Activated CD4-positive, alpha-beta T cell treated with anti-CD3 and anti-CD28 coated beads for 48 hours (primary cell): ENCODE data around the gene GPR158.
"Not testable (repeated sequence)": the region's sequence is repeated elsewhere in the genome, so short reads cannot be mapped to it uniquely, and the experiment has no call there.

Experiments used
- DNase-seq: peaks from one replicate; pipeline ENCODE4 v3.0.0-alpha.2; 2020

Gene GPR158

DNA sequence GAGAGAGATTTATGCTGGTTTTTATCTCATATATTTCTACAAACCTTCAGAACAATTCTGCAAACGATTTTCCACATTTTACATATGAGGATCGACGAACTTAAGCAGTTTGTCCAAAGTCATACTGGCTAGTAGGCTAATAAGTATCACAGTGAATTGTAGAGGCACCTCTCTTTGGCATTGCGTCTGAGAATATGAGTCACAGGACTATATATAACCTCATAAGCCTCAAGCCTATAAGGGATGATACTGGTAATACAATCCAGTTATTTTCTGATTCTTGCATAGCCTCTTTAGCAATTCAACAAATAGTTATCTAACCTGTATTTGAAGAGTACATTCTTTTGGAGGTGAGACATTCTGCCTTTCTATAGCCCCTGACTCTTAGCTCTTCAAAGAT lies 129.8 kb downstream of the GPR158 start:
- no peak for DNase-seq

DNA sequence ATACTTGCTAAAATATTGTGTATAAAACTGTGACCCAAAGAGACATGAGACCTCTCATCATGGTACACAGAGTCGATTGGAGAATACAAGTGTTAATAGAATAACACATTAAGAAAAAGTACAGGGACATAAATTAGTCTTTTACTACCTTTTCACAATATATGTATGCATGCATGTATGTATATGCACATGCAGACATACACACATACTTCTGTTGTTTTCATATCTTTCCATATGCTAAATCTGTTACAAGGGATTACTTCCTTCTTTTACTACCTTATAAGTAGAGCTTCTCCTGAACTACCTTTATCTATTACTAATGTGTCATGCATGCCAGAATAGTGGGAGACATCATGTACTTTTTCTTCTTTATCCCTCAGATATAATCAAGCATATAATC lies 131.6 kb downstream of the GPR158 start:
- no peak for DNase-seq

DNA sequence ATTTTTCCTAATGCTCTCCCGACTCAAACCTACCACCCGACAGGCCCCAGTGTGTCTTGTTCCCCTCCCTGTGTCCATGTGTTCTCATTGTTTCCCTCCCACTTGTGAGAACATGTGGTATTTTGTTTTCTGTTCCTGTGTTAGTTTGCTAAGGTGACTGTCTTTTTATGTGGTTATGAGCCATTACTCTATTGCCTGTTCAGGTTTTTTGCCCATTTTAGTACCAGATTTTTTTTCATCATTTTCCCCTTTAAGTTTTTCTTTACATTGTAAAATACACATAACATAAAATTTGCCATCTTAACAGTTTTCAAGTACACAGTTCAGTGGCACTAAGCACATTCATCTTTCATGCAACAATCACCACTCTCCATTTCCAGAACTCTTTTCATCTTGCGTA lies 133.5 kb downstream of the GPR158 start:
- DNase-seq, result no peak

GRCh38 chr10:25317596-25318211 lies 142.9 kb downstream of the GPR158 start:
- not testable (repeated sequence) for DNase-seq

DNA sequence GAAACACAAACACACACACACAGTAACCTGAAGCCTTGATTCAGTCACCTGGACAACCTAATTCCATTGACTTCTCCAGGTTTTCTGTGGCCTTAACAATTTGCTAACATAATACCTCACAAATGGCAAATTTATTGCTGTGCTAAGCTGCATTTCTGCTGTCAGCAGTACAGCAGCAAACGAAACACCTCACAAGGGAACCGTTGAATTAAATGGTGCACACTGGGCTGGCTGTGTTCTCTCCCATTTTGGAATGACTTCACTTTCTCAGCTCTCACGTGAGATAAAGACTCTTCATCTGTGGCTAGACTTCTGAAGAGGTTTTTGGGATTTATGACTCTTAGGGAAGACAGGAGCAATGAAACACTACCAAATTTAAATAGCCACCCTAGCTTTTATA lies 152.5 kb downstream of the GPR158 start:
- DNase-seq, result no peak

DNA sequence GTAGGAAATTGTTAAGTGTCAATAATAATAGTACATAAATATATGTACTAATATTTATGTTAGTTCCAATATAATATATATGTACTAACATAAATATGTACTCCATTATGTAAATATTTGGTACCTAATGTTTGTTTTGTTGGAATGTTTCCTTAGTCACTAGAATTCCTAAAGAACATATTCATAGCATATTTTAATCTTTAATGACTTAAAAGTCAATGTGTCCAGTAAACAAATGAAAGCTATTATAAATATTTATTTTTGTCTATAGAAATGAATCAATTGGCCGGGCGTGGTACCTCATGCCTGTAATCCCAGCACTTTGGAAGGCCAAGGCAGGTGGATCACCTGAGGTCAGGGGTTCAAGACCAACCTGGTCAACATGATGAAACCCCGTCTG lies 153.6 kb downstream of the GPR158 start:
- no peak for DNase-seq

DNA sequence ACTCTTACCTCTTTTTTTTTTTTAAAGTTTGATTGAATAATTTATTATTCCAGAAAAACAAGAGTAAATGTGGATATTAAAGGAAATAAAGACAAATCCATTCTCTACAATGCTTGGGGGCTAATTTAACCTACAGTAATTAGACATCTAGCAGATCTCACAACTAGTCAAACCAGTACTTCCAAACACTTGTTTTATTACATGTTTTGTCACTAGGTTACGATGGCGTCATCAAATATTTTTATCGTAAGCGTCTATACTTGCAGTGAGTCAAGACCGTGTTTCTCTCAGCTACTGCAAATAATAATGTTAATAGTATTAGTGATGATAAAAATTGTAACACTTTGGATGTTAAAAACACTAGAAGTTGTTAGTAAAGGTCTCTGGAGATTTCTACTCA lies 154.8 kb downstream of the GPR158 start:
- not testable (repeated sequence) for DNase-seq

DNA sequence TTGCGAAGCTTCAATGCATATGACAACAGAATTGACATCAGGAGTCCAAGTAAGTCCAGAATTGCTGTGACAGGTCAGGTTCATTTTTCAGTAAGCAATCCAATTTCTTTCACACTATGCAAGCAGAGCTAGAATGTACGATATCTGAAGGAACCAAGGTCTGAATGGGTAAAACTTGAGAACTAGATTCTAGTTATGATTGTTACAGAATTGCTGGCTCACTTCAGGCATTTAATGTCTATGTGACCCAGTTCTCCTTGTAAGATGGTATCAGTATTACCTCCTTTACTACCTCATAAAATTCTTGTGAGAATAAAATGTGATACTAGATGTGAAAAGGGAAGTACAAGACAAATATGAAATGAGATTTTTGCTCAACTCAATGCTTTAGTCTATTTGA lies 159.6 kb downstream of the GPR158 start:
- DNase-seq, result no peak

DNA sequence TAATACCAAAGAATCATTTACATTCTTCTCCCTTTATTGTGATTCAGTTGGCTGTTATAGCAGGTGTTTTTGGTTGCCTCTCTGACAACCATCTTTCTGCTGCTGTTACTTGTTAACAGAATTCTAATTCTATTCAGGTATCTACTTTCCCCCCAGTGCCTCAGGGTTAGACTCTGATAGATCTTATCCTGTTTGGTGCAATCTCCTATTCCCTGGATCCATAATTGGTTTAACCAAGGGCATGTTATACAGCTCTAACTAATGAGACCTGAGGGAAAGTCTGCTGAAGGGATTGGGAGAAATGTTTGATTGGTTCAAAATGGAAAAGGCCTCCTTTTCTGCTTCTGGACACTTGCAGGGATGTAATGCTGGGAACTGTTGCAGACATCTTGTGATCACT lies 161.5 kb downstream of the GPR158 start:
- no peak for DNase-seq

DNA sequence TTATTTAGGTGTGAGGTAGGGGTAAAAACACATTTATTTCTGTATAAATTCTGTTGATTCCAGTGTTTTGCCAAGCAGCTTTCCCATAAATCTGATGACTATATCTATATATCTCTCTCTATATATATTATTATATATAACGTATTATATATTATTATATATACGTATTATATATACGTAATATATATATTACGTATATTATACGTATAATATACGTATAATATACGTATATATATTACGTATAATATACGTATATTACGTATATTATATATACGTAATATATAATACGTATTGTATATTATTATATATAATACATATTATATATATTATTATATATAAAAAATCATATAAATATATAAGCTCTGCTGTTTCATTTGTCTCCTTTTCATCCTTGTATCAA lies 163.5 kb downstream of the GPR158 start:
- no peak for DNase-seq

- no peak for DNase-seq
These were observed 165.2 kb downstream of the GPR158 start for GRCh38 chr10:25339966-25340365.

- DNase-seq, result no peak
These were observed 174.7 kb downstream of the GPR158 start for GRCh38 chr10:25349520-25349919.

- no peak for DNase-seq
These were observed 181.8 kb downstream of the GPR158 start for GRCh38 chr10:25356609-25357008.

DNA sequence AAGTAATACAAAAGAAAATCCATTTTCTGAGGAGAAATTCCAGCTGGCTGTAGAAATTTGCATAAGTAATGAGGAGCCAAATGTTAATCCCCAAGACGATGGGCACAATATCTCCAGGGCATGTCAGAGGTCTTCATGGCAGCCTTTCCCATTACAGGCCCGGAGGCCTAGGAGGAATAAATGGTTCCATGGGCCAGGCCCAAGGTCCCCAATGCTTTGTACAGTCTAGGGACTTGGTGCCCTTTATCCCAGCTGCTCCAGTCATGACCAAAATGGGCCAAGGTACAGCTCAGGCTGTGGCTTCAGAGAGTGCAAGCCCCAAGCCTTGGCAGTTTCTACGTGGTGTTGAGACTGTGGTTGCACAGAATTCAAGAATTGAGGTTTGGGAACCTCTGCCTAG lies 182.5 kb downstream of the GPR158 start:
- DNase-seq, result no peak

- DNase-seq, result no peak
These were observed 207.4 kb downstream of the GPR158 start for GRCh38 chr10:25382029-25382810.

DNA sequence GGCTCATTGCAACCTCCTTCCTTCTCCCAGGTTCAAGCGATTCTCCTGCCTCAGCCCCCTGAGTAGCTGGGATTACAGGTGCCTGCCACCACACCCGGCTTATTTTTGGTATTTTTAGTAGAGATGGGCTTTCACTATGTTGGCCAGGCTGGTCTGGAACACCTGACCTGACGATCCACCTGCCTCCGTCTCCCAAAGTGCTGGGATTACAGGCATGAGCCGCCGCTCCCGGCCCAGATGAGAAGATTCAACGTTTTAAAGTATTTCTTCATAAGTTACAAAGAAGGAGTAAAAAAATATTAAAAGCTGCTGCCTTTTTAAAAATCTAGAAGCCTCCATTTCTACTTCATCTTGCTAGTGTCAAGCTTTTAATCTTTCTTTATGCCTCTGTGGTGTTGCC lies 208.1 kb downstream of the GPR158 start:
- DNase-seq, result not testable (repeated sequence)

DNA sequence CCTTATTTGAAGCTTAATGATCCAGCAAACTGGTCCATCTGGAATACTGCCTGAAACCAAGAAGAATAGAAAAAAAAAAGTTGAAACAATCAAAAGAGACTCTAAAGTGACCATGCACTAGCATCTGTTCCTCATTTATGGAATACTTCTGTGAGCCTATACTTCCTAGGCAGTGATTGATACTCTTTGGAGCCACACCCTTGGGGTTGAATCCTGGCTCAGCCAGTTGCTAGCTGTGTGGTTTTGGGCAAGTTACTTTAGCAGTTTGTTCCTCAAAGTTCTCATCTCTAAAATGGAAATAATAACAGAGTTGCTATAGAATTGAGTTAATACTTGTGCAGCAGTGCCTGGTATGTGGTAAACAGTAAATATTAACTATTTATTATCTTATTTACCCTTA lies 208.9 kb downstream of the GPR158 start:
- no peak for DNase-seq

DNA sequence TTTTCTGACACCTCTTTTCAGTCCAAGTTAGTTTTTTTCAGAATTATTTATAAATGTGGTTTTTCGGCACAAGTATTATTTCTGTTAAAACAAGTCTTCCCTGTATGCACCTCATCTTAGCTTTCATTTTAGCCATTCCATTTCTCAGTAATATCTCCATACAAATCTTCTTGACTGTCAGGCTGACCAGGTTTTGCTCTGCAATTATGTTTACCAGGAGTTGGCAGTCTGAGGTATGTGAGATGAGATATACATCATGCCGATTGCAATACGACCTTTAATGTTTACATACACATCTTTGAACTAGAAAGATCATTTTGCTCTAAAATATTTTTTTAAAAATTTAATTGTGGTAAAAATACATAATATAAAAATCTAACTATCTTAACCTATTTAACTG lies 209.8 kb downstream of the GPR158 start:
- no peak for DNase-seq

- no peak for DNase-seq
These were observed 213.5 kb downstream of the GPR158 start for GRCh38 chr10:25388188-25388861.

DNA sequence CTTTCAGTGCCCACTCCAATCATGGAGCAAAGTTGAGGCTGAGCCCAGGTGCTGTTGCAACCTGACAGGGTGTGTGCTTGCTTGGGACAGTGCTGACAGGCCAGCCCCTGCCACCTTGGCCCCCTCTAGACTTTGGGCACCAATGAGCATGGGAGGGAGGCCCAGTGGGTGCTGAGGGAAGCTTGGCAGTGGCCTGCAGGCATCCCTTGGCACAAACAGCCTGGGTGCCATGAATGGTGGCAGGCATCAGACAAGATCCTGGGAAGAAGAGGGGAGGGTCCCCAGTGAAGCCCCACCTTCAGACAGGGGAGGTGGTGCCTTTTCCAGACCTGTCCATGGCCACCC lies 214.0 kb downstream of the GPR158 start:
- no peak for DNase-seq

DNA sequence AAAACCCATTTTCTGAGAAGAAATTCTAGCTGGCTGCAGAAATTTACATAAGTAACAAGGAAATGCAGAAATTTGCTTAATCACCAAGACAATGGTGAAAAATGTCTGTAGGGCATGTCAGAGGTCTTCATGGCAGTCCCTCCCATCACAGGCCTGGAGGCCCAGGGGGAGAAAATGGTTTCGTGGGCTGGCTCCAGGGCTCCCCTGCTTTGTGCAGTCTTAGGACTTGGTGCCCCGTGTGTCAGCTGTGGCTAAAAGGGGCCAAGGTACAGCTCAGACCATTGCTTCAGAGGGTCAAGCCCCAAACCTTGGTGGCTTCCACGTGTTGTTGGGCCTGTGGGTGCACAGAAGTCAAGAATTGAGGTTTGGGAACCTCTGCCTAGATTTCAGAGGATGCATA lies 215.9 kb downstream of the GPR158 start:
- DNase-seq, result no peak

GRCh38 chr10:25392132-25392531 lies 217.3 kb downstream of the GPR158 start:
- no peak for DNase-seq

DNA sequence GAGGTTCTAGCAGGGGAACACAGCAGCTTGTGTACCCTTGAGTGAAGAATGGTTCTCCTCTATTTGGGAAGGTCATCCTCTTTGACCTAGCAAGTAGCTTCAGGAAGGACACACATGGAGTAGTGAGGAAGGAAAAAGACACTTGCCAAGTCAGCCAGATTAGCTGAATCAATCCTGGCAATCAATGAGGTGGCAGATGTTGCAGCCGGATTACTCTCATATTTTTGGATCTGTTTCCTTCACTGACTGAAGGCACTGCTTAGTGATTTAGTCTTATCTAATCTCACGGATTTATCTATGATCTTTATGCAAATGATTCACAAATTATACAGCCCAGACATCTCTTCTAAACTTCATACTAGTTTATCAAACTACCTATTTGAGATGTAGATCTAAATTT lies 218.8 kb downstream of the GPR158 start:
- no peak for DNase-seq

- DNase-seq, result no peak
These were observed 223.9 kb downstream of the GPR158 start for GRCh38 chr10:25398680-25399079.
